Measurements from ENCODE around the gene NAPSA. TPM values are rescaled to one million over a fixed set of nuclear protein-coding genes. Genes with fewer than 3 reads are reported as not detected.

Gene NAPSA
- total and polyA plus RNA-seq, 7 donors: 0.55 to 2.4 (median 0.95) TPM; not detected in 2

DNA sequence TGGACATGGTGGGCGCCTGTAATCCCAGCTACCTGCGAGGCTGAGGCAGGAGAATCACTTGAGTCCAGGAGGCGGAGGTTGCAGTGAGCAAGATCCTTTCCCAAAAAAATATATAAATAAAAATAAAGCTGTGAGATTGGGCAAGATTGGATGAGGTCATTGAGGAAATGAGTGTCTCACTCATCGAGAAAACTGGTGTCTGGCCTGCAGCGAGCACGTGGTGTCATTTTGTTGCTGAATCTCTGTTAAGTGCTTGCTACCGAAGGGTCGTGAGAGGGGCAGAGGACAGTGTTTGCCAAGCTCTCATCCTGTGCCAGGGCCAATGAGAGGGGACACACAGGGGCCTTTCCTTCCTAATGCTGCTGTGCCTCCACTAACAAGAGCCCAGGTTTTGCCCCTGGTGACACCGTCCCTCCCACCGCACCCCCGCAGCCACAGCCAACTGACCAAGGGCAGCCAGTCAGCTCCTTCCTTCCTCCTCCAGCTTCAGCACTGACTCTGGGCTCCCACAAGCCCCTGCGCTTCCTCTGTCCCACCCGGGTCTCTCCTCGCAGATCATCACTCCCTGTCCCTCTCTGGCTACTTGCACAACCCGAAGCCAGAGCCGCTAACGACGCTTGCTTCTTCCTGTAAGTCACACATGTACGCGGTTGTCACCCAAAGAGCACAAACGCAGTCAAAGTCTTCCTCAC, 21.9 kb upstream of the NAPSA start:
- H3K27ac ChIP-seq: no peak overlapping the region
- intact Hi-C loops (cut with DNase I): loop anchor here (10.0 kb wide), 1 partner anchor 1317 kb away; no protein-coding TSS in a partner anchor

DNA sequence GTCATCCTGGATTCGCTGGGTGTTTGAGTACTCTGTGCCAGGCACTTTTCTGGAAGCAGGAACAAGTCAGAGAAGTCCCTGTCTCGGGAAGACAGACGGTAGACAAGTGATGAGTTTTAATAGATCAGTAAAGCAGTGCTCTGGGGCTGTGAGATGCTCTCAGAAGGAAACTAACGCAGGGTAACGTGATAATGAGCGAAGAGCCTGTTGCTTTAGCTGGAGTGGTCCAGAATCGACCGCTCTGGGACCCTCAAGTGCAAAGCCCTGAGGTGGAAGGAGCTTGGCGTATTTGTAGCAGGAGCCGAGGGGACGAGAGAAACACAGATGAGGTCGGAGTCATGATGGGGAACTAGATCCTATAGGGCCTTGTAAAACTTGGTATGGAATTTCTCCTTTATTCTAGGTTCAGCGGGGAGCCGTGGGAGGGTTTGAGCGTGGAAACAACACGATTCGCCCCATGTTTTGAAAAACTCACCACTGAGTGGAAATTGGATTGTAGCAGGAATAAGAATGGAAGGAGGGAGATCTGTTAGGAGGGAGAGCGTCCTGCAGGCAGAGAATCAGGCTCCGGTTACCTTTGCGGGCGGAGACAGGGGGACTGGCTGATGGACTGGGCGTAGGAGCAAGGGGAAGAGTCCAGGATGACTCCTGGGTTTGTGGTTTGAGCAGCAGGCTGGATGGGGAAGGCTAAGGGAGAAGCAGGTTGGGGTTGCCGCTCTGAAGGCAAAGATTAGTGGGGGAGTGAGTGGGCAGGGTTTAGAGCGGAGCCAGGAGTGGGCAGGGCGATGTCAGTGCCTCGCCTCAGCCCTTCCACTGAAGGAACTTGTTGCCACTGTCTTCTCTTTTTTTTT, 19.5 kb upstream of the NAPSA start:
- Histone ChIP-seq H3K27ac (peak overlapping the region; percentile 84 to 92 (median 88)), H3K36me3 (peaks cover 14 to 35% (median 29%) of the 10 kb centered on the region in 4 donors)
- intact Hi-C loops (cut with DNase I): loop anchor here (5.0 to 10.0 kb wide), 2 partner anchors 47 to 1320 kb away; partner anchors contain the start of gene MYBPC2

More for the DNA sequence above, 21.9 kb upstream of the NAPSA start:
- no peak for DNase-seq
- peaks cover 0 to 11% (median 6%) of the 10 kb centered on the region in 4 donors for H3K36me3 ChIP-seq
- H3K4me3 ChIP-seq: no peak overlapping the region
- 89 to 91% methylated on average over 21 of the region's 21 CpGs for WGBS, 2 donors
- peaks cover 0 to 21% (median 16%) of the 10 kb centered on the region in 4 donors for H3K4me1 ChIP-seq
- H3K9me3 ChIP-seq: no peaks in the 10 kb centered on the region
- H3K27me3 ChIP-seq: no peaks in the 10 kb centered on the region
- TF ChIP-seq EP300 (IDR thresholded peaks at IDR 0.05): no peak
- TF ChIP-seq, protein P1, sequence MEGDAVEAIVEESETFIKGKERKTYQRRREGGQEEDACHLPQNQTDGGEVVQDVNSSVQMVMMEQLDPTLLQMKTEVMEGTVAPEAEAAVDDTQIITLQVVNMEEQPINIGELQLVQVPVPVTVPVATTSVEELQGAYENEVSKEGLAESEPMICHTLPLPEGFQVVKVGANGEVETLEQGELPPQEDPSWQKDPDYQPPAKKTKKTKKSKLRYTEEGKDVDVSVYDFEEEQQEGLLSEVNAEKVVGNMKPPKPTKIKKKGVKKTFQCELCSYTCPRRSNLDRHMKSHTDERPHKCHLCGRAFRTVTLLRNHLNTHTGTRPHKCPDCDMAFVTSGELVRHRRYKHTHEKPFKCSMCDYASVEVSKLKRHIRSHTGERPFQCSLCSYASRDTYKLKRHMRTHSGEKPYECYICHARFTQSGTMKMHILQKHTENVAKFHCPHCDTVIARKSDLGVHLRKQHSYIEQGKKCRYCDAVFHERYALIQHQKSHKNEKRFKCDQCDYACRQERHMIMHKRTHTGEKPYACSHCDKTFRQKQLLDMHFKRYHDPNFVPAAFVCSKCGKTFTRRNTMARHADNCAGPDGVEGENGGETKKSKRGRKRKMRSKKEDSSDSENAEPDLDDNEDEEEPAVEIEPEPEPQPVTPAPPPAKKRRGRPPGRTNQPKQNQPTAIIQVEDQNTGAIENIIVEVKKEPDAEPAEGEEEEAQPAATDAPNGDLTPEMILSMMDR (IDR thresholded peaks at IDR 0.05): no peak
- TF ChIP-seq POLR2AphosphoS5 (IDR thresholded peaks at IDR 0.05): no peak
- no peak for TF ChIP-seq POLR2A (IDR thresholded peaks at IDR 0.05)

DNA sequence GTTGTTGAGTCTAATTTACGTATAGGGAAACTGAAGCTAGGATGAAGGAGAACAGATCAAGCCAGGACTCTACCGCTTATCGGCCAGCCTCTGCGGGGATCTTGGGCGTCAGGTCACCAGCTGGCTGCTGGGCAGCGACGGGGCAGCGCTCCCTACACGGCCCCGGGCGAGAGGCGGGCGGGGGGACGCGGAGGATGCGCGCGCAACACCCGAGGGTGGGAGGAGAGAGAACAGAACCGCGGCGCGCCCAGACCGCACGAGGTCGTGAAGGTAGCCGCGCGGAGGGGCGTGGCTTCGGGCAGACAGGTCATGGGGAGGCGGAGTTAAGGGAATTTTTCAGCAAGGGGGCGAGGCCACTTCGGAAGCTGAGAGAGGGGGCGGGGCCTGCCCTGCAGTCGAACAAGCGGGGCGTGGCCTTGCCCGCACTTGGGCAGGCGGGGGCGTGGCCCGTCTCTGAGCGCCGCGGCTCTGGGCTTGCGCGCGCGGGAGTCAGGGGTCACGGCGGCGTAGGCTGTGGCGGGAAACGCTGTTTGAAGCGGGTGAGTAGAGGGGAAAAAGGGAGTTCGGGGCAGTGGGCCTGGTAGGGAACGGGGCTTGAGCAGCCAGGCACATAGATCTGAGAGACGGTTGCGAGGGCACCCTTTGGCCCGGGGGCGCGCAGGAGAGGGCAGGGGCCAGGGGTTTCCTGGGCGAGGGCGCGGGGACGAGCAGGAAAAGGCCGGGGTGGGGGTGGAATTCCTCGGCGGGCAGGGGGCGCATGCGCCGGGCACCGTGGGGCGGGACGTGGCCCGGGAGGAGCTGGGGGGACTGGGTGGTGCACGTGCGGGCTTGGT, 18.6 kb upstream of the NAPSA start, which contains the start of gene POLD1:
POLD1 (plus strand) TSS at position 496 of the 833 bp plus-strand sequence. CDS start 14,505 bp downstream, outside the sequence.
- WGBS, 2 donors: 1% methylated on average over 78 of the region's 78 CpGs
- no peaks in the 10 kb centered on the region for H3K9me3 ChIP-seq
- peaks cover 18 to 44% (median 37%) of the 10 kb centered on the region in 4 donors for H3K36me3 ChIP-seq
- intact Hi-C loops (cut with DNase I): loop anchor here (5.0 to 10.0 kb wide), 2 partner anchors 48 to 1321 kb away; partner anchors contain the start of gene MYBPC2
- H3K4me1 ChIP-seq: peaks cover 0 to 21% (median 16%) of the 10 kb centered on the region in 4 donors
- peak within 1 kb of the TSS; percentile 58 to 77 (median 73) for H3K4me3 ChIP-seq
- H3K27ac ChIP-seq: peak within 1 kb of the TSS; percentile 84 to 92 (median 88)
- DNase-seq: peak; percentile 98
- TF ChIP-seq POLR2AphosphoS5 (IDR thresholded peaks at IDR 0.05) (peak; percentile 55 to 88 (median 72)), POLR2A (IDR thresholded peaks at IDR 0.05) (no peak)
- H3K27me3 ChIP-seq: no peaks in the 10 kb centered on the region

More for the DNA sequence above, 19.5 kb upstream of the NAPSA start:
- no peak for DNase-seq
- TF ChIP-seq POLR2AphosphoS5 (IDR thresholded peaks at IDR 0.05): peak in 1 of 4 donors; percentile 3
- no peak for TF ChIP-seq EP300 (IDR thresholded peaks at IDR 0.05)
- no peaks in the 10 kb centered on the region for H3K9me3 ChIP-seq
- WGBS, 2 donors: 16 to 21% methylated on average over 26 of the region's 26 CpGs
- H3K27me3 ChIP-seq: no peaks in the 10 kb centered on the region
- H3K4me1 ChIP-seq: peaks cover 0 to 21% (median 16%) of the 10 kb centered on the region in 4 donors
- H3K4me3 ChIP-seq: peak overlapping the region; percentile 58 to 77 (median 73)

DNA sequence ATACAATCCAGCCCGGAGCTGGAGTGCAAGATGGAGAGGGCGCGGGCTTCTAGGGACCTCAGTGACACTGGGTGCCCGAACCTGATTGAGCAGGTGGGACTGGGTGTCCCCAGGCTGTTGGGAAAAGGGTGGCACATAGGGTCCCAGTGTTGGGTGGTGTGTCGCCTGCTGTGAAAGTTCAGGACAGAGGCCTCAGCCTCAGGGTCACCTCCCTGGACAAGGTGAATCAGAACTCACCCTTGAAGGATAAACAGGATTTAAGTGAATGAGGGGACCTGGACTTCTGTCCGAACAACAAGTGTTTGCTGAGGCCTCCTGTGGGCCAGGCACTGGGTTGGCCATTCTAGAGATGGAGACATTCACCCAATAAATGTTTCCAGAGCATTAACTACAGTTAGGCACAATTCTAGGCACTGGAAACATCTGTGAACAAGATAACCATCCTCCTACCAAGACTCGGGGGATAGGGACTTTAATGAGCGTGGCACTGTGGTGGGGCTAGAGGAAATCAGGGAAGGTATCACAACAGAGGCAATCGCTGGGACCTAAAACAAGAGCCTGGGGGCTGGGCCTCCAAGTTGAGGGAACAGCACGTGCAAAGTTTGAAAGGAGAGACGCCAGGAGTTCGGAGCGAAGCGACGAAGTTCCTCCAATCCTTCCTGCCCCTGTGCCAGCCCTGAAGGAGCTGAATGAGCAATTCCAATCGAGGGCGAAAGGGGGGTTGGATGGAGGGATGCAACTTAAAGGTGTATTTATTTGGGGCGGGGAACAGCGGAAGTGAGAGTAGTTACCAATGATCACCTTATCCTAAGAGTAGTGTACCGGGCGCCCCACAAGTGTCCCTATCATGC, 17.8 kb upstream of the NAPSA start:
- Histone ChIP-seq H3K9me3 (no peaks in the 10 kb centered on the region), H3K4me1 (peaks cover 0 to 21% (median 16%) of the 10 kb centered on the region in 4 donors), H3K4me3 (peak overlapping the region; percentile 58 to 77 (median 73)), H3K36me3 (peaks cover 24 to 52% (median 45%) of the 10 kb centered on the region in 4 donors), H3K27ac (peak overlapping the region; percentile 84 to 92 (median 88)), H3K27me3 (no peaks in the 10 kb centered on the region)
- TF ChIP-seq, protein P1 (IDR thresholded peaks at IDR 0.05): no peak
- no peak for TF ChIP-seq POLR2A (IDR thresholded peaks at IDR 0.05)
- TF ChIP-seq POLR2AphosphoS5 (IDR thresholded peaks at IDR 0.05): no peak
- TF ChIP-seq EP300 (IDR thresholded peaks at IDR 0.05): no peak
- DNase-seq: no peak
- intact Hi-C loops (cut with DNase I): loop anchor here (5.0 to 10.0 kb wide), 2 partner anchors 49 to 1322 kb away; partner anchors contain the start of gene MYBPC2
- 49 to 58% methylated on average over 21 of the region's 21 CpGs for WGBS, 2 donors

Measured in sigmoid colon (tissue), 7 donors.